Measurements from ENCODE around the gene PML.
"Not testable (repeated sequence)": the region's sequence is repeated elsewhere in the genome, so short reads cannot be mapped to it uniquely, and the experiment has no call there.

The PML gene

GRCh38 chr15:74053941-74054529 lies 59.5 kb downstream of the PML start:
- peak; percentile 27 to 58 (median 44) for DNase-seq (ENCODE audit: low read depth in 2 of 3, low spot score in 2 of 3)

- DNase-seq (ENCODE audit: low read depth in 2 of 3, low spot score in 2 of 3): no peak
Measured at GRCh38 chr15:74055804-74056203, 61.3 kb downstream of the PML start.

GRCh38 chr15:74056330-74056729 lies 61.8 kb downstream of the PML start:
- DNase-seq (ENCODE audit: low read depth in 2 of 3, low spot score in 2 of 3): not testable (repeated sequence)

GRCh38 chr15:74059050-74059833 lies 64.7 kb downstream of the PML start:
- not testable (repeated sequence) for DNase-seq (ENCODE audit: low read depth in 2 of 3, low spot score in 2 of 3)

- no peak for DNase-seq (ENCODE audit: low read depth in 2 of 3, low spot score in 2 of 3)
Measured at GRCh38 chr15:74060251-74060650, 65.7 kb downstream of the PML start.

GRCh38 chr15:74062236-74062635 lies 67.7 kb downstream of the PML start:
- DNase-seq (ENCODE audit: low read depth in 2 of 3, low spot score in 2 of 3): no peak

GRCh38 chr15:74062671-74063070 lies 68.2 kb downstream of the PML start:
- DNase-seq (ENCODE audit: low read depth in 2 of 3, low spot score in 2 of 3): no peak

GRCh38 chr15:74063425-74064146 lies 69.1 kb downstream of the PML start:
- DNase-seq (ENCODE audit: low read depth in 2 of 3, low spot score in 2 of 3): not testable (repeated sequence)

GRCh38 chr15:74064183-74064582 lies 69.7 kb downstream of the PML start:
- DNase-seq (ENCODE audit: low read depth in 2 of 3, low spot score in 2 of 3): not testable (repeated sequence)

GRCh38 chr15:74064822-74065221 lies 70.3 kb downstream of the PML start:
- not testable (repeated sequence) for DNase-seq (ENCODE audit: low read depth in 2 of 3, low spot score in 2 of 3)

GRCh38 chr15:74065684-74066411 lies 71.3 kb downstream of the PML start:
- peak in 2 of 3 experiments; percentile 15 to 40 for DNase-seq (ENCODE audit: low read depth in 2 of 3, low spot score in 2 of 3)

- not testable (repeated sequence) for DNase-seq (ENCODE audit: low read depth in 2 of 3, low spot score in 2 of 3)
Measured at GRCh38 chr15:74071645-74072044, 77.1 kb downstream of the PML start.

GRCh38 chr15:74072132-74072531 lies 77.6 kb downstream of the PML start:
- not testable (repeated sequence) for DNase-seq (ENCODE audit: low read depth in 2 of 3, low spot score in 2 of 3)

- DNase-seq (ENCODE audit: low read depth in 2 of 3, low spot score in 2 of 3): peak in 1 of 3 experiments; percentile 30
Measured at GRCh38 chr15:74072614-74073337, 78.3 kb downstream of the PML start.

GRCh38 chr15:74075781-74076180 lies 81.3 kb downstream of the PML start:
- not testable (repeated sequence) for DNase-seq (ENCODE audit: low read depth in 2 of 3, low spot score in 2 of 3)

GRCh38 chr15:74082450-74082849 lies 87.9 kb downstream of the PML start, which contains the start of gene GOLGA6A:
Gene GOLGA6A (minus strand): TSS chr15:74082550. CDS start chr15:74082509, 41 bp downstream.
- not testable (repeated sequence) for DNase-seq (ENCODE audit: low read depth in 2 of 3, low spot score in 2 of 3)

GRCh38 chr15:74094567-74094966 lies 100.1 kb downstream of the PML start:
- DNase-seq (ENCODE audit: low read depth in 2 of 3, low spot score in 2 of 3): not testable (repeated sequence)

GRCh38 chr15:74095610-74096009 lies 101.1 kb downstream of the PML start:
- not testable (repeated sequence) for DNase-seq (ENCODE audit: low read depth in 2 of 3, low spot score in 2 of 3)

- not testable (repeated sequence) for DNase-seq (ENCODE audit: low read depth in 2 of 3, low spot score in 2 of 3)
Measured at GRCh38 chr15:74096753-74097474, 102.4 kb downstream of the PML start.

All from activated CD8-positive, alpha-beta memory T cell treated with anti-CD3 and anti-CD28 coated beads for 48 hours (primary cell).